HepG2 (cell line): ENCODE data around the gene LCK. TPM values are rescaled to one million over a fixed set of nuclear protein-coding genes. Genes with fewer than 3 reads are reported as not detected.

Experiments used
- CEBPB ChIP-seq: IDR thresholded peaks from 2 replicates; pipeline ENCODE4 v1.6.1; 2011; ENCODE audit warnings: low read depth, low read length, improper control_type of control experiment, borderline replicate concordance
- FOXA3 ChIP-seq: IDR thresholded peaks from 2 replicates; pipeline ENCODE4 v1.6.1; 2016; ENCODE audit warnings: missing genetic modification reagents, missing compliant biosample characterization
- FOXK2 ChIP-seq: fragments of 450-650 bp; IDR thresholded peaks from 2 replicates; pipeline ENCODE4 v1.6.1; 2016
- HES4 ChIP-seq: sonication (generic); formaldehyde crosslinking; IDR thresholded peaks from 2 replicates; pipeline ENCODE4 v1.9.0; 2021; ENCODE audit warnings: mild to moderate bottlenecking, missing genetic modification reagents, borderline replicate concordance
- HOXA3 ChIP-seq: sonication (generic); formaldehyde crosslinking; IDR thresholded peaks from 2 replicates; pipeline ENCODE4 v1.5.0; 2020; ENCODE audit warnings: missing genetic modification reagents
- KDM5A ChIP-seq: fragments of 200-600 bp; sonication (generic); IDR thresholded peaks from 2 replicates; pipeline ENCODE4 v1.7.0; 2018; ENCODE audit warnings: antibody characterized with exemption, mild to moderate bottlenecking, low read length, borderline replicate concordance
- NR2F2 ChIP-seq: IDR thresholded peaks from 2 replicates; pipeline ENCODE4 v1.6.1; 2012; ENCODE audit warnings: low read depth, inconsistent platforms, borderline replicate concordance
- RFX5 ChIP-seq: IDR thresholded peaks from 2 replicates; pipeline ENCODE4 v1.6.1; 2011; ENCODE audit warnings: low read depth, low read length, improper control_type of control experiment
- RXRA ChIP-seq: sonication (generic); formaldehyde crosslinking; IDR thresholded peaks from 2 replicates; pipeline ENCODE4 v1.5.1; 2020; ENCODE audit warnings: missing genetic modification reagents
- ZNF660 ChIP-seq: sonication (generic); formaldehyde crosslinking; IDR thresholded peaks from 2 replicates; pipeline ENCODE4 v1.5.1; 2020; ENCODE audit warnings: mild to moderate bottlenecking, low read depth, missing genetic modification reagents, borderline replicate concordance
- ZNF746 ChIP-seq: sonication (generic); formaldehyde crosslinking; IDR thresholded peaks from 2 replicates; pipeline ENCODE4 v1.8.0; 2022; ENCODE audit warnings: mild to moderate bottlenecking, missing genetic modification reagents
- ZNF766 ChIP-seq: sonication (generic); formaldehyde crosslinking; IDR thresholded peaks from 2 replicates; pipeline ENCODE4 v1.5.0; 2020; ENCODE audit warnings: missing genetic modification reagents, borderline replicate concordance
- ZSCAN31 ChIP-seq: sonication (generic); formaldehyde crosslinking; IDR thresholded peaks from 2 replicates; pipeline ENCODE4 v1.5.0; 2020; ENCODE audit warnings: low read depth, mild to moderate bottlenecking, missing genetic modification reagents
- polyA plus RNA-seq, 8 experiments: library from polyadenylated mRNA; depleted of rRNA in 3 of 8; stranded (reverse) in 7 of 8; unstranded in 1 of 8; fragments of >200 nt; fragmentation: Illumina TruSeq in 4 of 8; extraction: Trizol in 4 of 8; gene quantifications; 2 replicates each; pipeline versions ENCODE4 v1.2.1 to v1.2.3, GENCODE V29; 2011 to 2016; ENCODE audit warnings: low read depth in 4 of 8, missing spikeins in 1 of 8, mixed read lengths in 1 of 8; ENCODE audit not compliant: insufficient read depth in 1 of 8
- total RNA-seq, 5 experiments: library from RNA; depleted of rRNA; stranded (reverse); fragments of >200 nt; fragmentation: Illumina TruSeq; extraction: Trizol; gene quantifications; 2 replicates each; pipeline ENCODE4 v1.2.3, GENCODE V29; 2016; ENCODE audit warnings: low read depth in 1 of 5
- TF ChIP-seq, protein P1 (sequence below): sonication (generic); formaldehyde crosslinking; IDR thresholded peaks from 2 replicates; pipeline ENCODE4 v1.4.0; 2020; ENCODE audit warnings: missing genetic modification reagents
- TF ChIP-seq, protein P2 (sequence below): sonication (generic); formaldehyde crosslinking; IDR thresholded peaks from 2 replicates; pipeline ENCODE4 v1.5.1; 2020; ENCODE audit warnings: mild to moderate bottlenecking, missing genetic modification reagents, moderate library complexity
- TF ChIP-seq, protein P3 (sequence below): sonication (generic); formaldehyde crosslinking; IDR thresholded peaks from 2 replicates; pipeline ENCODE4 v1.5.1; 2020; ENCODE audit warnings: missing genetic modification reagents, mild to moderate bottlenecking, borderline replicate concordance

The LCK gene
- total and polyA plus RNA-seq, 2 of the 13 experiments (the other 11 are each of a cell fraction or from before 2014, with no cell fraction given) = 0.93 to 1.8 TPM

DNA sequence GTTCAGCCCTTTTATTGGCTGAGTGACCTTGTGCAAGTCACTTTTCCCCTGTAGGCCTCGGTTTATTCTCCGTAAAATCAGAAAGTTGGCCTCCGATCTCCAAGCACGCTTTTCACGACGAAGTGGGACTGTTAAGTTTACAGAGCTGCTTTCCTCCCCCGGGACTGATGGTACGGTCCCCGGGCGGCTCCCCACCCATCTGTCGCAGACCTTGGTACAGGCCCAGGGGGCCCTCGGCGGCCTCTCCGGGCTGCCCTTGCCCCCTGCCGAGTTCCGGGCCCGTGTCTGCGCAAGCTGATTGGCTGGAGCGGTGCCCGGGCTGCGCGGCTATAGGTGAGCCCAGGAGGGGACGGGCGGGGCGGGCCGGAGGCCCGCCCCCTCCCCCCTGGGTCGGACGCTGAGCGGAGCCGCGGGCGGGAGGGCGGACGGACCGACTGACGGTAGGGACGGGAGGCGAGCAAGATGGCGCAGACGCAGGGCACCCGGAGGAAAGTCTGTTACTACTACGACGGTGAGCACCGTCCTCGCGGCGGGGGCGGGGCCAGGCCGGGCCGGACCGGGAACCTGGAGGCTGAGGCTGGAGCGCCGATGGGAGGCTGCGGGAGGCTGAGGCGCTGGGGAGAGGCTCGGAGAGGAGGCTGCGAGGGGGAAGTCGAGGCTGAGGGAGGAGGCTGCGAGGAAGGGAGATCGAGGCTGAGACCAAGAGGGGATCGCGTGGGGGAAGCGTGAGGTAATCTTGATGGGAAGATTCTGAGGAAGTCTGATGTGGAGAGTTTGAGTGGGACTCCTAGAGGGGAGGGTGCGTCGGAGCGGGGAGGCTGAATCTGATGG, 40.9 kb downstream of the LCK start, which contains the start of gene HDAC1 (continued):
- TF ChIP-seq RFX5 = peak; percentile 29; the same call in 1 of the 2 replicates
- peak; percentile 57 for TF ChIP-seq ZNF746 (CRISPR knock-in tag)
- TF ChIP-seq, protein P1, sequence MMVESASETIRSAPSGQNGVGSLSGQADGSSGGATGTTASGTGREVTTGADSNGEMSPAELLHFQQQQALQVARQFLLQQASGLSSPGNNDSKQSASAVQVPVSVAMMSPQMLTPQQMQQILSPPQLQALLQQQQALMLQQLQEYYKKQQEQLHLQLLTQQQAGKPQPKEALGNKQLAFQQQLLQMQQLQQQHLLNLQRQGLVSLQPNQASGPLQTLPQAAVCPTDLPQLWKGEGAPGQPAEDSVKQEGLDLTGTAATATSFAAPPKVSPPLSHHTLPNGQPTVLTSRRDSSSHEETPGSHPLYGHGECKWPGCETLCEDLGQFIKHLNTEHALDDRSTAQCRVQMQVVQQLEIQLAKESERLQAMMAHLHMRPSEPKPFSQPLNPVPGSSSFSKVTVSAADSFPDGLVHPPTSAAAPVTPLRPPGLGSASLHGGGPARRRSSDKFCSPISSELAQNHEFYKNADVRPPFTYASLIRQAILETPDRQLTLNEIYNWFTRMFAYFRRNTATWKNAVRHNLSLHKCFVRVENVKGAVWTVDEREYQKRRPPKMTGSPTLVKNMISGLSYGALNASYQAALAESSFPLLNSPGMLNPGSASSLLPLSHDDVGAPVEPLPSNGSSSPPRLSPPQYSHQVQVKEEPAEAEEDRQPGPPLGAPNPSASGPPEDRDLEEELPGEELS (CRISPR knock-in tag) = peak; percentile 35; the same call in 1 of the 2 replicates
- peak; percentile 42 for TF ChIP-seq RXRA
- 0 out of 2 replicates have a peak, but pooled peaks have one; percentile 46 for TF ChIP-seq ZSCAN31 (CRISPR knock-in tag)
- TF ChIP-seq HES4 (CRISPR knock-in tag) = 0 out of 2 replicates have a peak, but pooled peaks have one; percentile 25
- TF ChIP-seq KDM5A = peak; percentile 76
- peak; percentile 76 for TF ChIP-seq FOXK2
- peak; percentile 58; the same call in 1 of the 2 replicates for TF ChIP-seq HOXA3 (CRISPR knock-in tag)
- no peak for TF ChIP-seq NR2F2
- no peak for TF ChIP-seq ZNF766 (CRISPR knock-in tag)
- no peak for TF ChIP-seq CEBPB
- no peak for TF ChIP-seq ZNF660
- TF ChIP-seq, protein P2, sequence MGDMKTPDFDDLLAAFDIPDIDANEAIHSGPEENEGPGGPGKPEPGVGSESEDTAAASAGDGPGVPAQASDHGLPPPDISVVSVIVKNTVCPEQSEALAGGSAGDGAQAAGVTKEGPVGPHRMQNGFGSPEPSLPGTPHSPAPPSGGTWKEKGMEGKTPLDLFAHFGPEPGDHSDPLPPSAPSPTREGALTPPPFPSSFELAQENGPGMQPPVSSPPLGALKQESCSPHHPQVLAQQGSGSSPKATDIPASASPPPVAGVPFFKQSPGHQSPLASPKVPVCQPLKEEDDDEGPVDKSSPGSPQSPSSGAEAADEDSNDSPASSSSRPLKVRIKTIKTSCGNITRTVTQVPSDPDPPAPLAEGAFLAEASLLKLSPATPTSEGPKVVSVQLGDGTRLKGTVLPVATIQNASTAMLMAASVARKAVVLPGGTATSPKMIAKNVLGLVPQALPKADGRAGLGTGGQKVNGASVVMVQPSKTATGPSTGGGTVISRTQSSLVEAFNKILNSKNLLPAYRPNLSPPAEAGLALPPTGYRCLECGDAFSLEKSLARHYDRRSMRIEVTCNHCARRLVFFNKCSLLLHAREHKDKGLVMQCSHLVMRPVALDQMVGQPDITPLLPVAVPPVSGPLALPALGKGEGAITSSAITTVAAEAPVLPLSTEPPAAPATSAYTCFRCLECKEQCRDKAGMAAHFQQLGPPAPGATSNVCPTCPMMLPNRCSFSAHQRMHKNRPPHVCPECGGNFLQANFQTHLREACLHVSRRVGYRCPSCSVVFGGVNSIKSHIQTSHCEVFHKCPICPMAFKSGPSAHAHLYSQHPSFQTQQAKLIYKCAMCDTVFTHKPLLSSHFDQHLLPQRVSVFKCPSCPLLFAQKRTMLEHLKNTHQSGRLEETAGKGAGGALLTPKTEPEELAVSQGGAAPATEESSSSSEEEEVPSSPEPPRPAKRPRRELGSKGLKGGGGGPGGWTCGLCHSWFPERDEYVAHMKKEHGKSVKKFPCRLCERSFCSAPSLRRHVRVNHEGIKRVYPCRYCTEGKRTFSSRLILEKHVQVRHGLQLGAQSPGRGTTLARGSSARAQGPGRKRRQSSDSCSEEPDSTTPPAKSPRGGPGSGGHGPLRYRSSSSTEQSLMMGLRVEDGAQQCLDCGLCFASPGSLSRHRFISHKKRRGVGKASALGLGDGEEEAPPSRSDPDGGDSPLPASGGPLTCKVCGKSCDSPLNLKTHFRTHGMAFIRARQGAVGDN (CRISPR knock-in tag) = peak; percentile 84
- TF ChIP-seq FOXA3 (CRISPR knock-in tag) = peak; percentile 50
- TF ChIP-seq, protein P3, sequence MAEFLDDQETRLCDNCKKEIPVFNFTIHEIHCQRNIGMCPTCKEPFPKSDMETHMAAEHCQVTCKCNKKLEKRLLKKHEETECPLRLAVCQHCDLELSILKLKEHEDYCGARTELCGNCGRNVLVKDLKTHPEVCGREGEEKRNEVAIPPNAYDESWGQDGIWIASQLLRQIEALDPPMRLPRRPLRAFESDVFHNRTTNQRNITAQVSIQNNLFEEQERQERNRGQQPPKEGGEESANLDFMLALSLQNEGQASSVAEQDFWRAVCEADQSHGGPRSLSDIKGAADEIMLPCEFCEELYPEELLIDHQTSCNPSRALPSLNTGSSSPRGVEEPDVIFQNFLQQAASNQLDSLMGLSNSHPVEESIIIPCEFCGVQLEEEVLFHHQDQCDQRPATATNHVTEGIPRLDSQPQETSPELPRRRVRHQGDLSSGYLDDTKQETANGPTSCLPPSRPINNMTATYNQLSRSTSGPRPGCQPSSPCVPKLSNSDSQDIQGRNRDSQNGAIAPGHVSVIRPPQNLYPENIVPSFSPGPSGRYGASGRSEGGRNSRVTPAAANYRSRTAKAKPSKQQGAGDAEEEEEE = no peak
